ENCODE data around the gene HOXA2.

The HOXA2 gene

GRCh38 chr7:27099453-27100370 lies 2.8 kb downstream of the HOXA2 start:
- no peak for TF ChIP-seq TAF1 (IDR thresholded peaks at IDR 0.05; ENCODE audit: borderline replicate concordance, low read depth, low read length)
- no peak for DNase-seq (ENCODE audit: insufficient read length)
- FAIRE-seq, result no peak

- FAIRE-seq (no peak), DNase-seq (ENCODE audit: insufficient read length) (no peak)
- no peak for TF ChIP-seq POLR2A (IDR thresholded peaks at IDR 0.05; ENCODE audit: low read depth, low read length)
- TF ChIP-seq TAF1 (IDR thresholded peaks at IDR 0.05; ENCODE audit: borderline replicate concordance, low read depth, low read length), result no peak
- no peak for TF ChIP-seq POLR2AphosphoS5 (IDR thresholded peaks at IDR 0.05; ENCODE audit: low read depth, low read length)
These were observed 3.7 kb downstream of the HOXA2 start for GRCh38 chr7:27098578-27099451.

GRCh38 chr7:27097686-27098577 lies 4.6 kb downstream of the HOXA2 start:
- DNase-seq (ENCODE audit: insufficient read length) (no peak), FAIRE-seq (no peak)
- TF ChIP-seq POLR2A (IDR thresholded peaks at IDR 0.05; ENCODE audit: low read depth, low read length) (no peak), POLR2AphosphoS5 (IDR thresholded peaks at IDR 0.05; ENCODE audit: low read depth, low read length) (no peak), TAF1 (IDR thresholded peaks at IDR 0.05; ENCODE audit: borderline replicate concordance, low read depth, low read length) (no peak)

GRCh38 chr7:27096768-27097514 lies 5.5 kb downstream of the HOXA2 start:
- DNase-seq (ENCODE audit: insufficient read length) (no peak), FAIRE-seq (no peak)
- TF ChIP-seq POLR2AphosphoS5 (IDR thresholded peaks at IDR 0.05; ENCODE audit: low read depth, low read length), result no peak
- TF ChIP-seq TAF1 (IDR thresholded peaks at IDR 0.05; ENCODE audit: borderline replicate concordance, low read depth, low read length), result no peak
- TF ChIP-seq POLR2A (IDR thresholded peaks at IDR 0.05; ENCODE audit: low read depth, low read length), result no peak

- FAIRE-seq (no peak), DNase-seq (ENCODE audit: insufficient read length) (peak; percentile 86)
- TF ChIP-seq TAF1 (IDR thresholded peaks at IDR 0.05; ENCODE audit: borderline replicate concordance, low read depth, low read length) (no peak), POLR2A (IDR thresholded peaks at IDR 0.05; ENCODE audit: low read depth, low read length) (peak; percentile 19; the same call in 1 of the 2 replicates), POLR2AphosphoS5 (IDR thresholded peaks at IDR 0.05; ENCODE audit: low read depth, low read length) (no peak)
These were observed 6.4 kb downstream of the HOXA2 start, which contains the start of gene HOXA1 for GRCh38 chr7:27095897-27096767. Gene HOXA1, minus strand, starts transcription at chr7:27096000. Its CDS starts 88 bp downstream, at chr7:27095912.

- TF ChIP-seq POLR2AphosphoS5 (IDR thresholded peaks at IDR 0.05; ENCODE audit: low read depth, low read length) (no peak), TAF1 (IDR thresholded peaks at IDR 0.05; ENCODE audit: borderline replicate concordance, low read depth, low read length) (no peak), POLR2A (IDR thresholded peaks at IDR 0.05; ENCODE audit: low read depth, low read length) (no peak)
- no peak for FAIRE-seq
- DNase-seq (ENCODE audit: insufficient read length), result no peak
These were observed 7.2 kb downstream of the HOXA2 start for GRCh38 chr7:27095050-27095896.

- TF ChIP-seq POLR2A (IDR thresholded peaks at IDR 0.05; ENCODE audit: low read depth, low read length), result no peak
- TF ChIP-seq TAF1 (IDR thresholded peaks at IDR 0.05; ENCODE audit: borderline replicate concordance, low read depth, low read length), result no peak
- TF ChIP-seq POLR2AphosphoS5 (IDR thresholded peaks at IDR 0.05; ENCODE audit: low read depth, low read length), result no peak
- FAIRE-seq (no peak), DNase-seq (ENCODE audit: insufficient read length) (no peak)
These were observed 8.0 kb downstream of the HOXA2 start for GRCh38 chr7:27094304-27095049.

- DNase-seq (ENCODE audit: insufficient read length) (no peak), FAIRE-seq (no peak)
- no peak for TF ChIP-seq POLR2AphosphoS5 (IDR thresholded peaks at IDR 0.05; ENCODE audit: low read depth, low read length)
- no peak for TF ChIP-seq TAF1 (IDR thresholded peaks at IDR 0.05; ENCODE audit: borderline replicate concordance, low read depth, low read length)
- TF ChIP-seq POLR2A (IDR thresholded peaks at IDR 0.05; ENCODE audit: low read depth, low read length), result no peak
These were observed 9.1 kb downstream of the HOXA2 start for GRCh38 chr7:27093184-27093895.

Data from GM12892 (cell line).